UCSD-AML1 (cell line): ENCODE results near the gene HSD17B12.

Experiments
- DNase-seq: peaks from one replicate; lab custom pipeline; 2025; ENCODE audit not compliant: unreplicated experiment; lab: John Stamatoyannopoulos, UW

The HSD17B12 gene

DNA sequence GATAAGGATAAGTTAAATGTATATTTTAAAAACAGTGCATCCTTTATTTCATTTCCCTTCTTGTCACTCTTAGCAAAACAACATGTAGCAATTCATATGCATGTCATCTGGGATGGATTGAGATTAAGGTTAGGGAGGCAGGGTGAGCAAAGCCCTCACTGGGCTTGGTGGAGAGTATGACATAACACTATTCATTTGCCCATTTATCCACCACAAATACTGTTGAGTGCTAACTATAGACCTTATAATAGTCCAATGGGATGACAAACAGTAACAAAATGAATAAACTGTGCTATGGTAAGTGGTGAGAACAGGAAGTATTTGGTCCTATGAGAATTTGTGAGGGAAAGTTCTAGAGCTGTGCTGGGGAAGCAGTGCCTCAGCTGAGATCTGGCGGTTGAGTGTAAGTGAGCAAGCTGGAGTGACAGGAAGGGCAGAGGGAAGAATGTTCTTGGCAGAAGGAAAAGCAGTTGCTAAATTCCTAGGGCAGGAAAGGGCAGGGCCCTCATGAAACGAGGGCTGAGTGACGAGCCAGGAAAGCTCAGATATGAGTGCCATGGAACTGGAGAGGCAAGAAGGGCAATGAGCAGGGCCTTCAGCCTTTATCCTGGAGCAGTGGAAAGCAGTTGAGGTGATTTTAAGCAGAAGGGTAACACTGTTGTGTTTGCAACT is 6.7 kb downstream of the HSD17B12 start:
- DNase-seq, result peak; percentile 42

DNA sequence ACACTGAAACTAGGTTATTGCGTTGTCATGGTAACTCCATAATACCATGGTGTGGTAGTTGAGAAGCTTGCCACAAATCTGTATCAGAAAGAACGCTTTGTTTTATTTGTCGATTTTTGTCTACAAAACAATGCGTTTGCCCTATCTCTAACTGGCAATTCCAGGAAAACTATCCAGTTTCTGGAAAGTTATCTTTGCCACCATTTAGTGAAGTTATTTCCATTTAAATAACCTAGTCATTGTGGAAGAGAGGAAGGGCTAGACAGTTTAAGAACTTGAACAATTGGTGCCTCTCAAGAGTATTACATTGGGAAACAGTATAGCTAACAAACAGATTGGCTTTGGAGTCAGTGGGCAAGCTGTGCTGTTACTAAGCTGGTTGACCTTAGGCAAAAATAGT is 7.9 kb downstream of the HSD17B12 start:
- DNase-seq, result no peak

DNA sequence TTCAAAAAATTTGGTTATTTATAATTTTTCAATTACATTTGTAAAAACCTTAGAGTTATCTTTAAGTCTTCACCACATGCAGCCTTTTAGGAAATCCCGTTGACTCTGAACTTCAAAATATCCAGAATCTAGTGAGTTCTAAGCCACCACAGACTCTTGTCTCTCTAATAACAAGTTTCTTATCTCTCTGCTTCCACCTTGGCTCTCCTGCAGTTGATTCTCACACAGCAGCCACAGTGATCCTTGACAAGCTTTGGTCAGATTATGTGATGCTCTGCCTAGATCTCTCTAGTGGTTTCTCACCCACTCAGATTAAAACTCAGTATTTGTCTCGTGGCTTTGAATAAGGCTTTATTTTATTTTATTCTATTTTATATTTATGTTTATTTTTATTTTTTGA is 8.6 kb downstream of the HSD17B12 start:
- no peak for DNase-seq

DNA sequence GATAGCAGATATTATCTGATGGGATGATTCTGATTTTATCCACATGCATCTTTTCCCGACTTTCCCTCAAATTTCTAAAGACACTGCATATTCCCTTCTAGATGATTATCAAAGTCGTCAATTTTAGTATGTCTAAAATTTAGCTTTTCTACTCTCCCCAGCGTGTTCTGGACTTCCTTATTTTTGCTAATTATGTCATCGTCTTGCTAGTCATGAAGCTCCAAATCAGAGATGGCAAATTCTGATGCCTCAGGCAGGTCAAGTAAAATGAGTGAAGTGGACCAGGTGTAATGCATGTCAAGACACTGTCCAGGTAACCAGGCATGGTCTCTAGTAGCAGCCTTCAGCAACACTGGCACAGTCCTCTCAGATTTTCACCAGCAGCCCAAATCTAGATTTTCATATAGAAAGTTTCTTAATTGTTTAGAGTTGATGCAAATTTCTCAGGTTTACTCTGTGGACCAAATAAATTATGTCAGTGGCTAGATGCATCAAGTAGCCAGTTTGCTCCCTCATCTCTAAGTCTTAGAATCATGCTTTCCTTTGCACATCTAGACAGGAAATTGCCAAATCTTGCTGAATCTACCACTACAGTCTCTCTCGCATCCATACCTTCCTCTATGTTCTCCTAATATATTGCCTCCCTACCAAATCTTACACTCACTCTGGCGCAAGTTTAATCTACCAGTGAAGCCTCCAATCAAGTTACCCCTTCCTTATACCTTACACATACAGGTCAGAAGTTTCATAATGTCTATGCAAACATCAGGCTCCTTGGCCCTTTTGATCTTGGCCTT is 10.6 kb downstream of the HSD17B12 start:
- DNase-seq, result no peak

DNA sequence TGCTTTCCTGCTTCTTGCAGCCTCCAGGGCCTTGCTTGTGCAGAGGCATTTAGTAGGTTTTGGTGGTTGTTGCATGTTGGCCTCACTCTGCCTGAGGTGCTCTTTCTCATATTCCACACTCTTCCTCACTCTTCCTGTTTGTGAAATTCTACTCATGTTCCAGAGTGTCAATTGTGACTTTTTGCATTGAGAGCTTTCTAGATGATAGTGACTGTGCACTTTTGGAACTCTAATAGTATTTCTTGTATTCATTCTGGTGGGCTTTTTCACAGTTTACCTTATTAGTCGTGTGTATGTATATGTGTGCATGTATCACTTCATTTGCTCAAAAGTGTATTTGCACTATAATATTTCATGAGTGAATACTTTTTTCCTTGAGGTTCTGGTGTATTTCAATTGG is 11.3 kb downstream of the HSD17B12 start:
- DNase-seq, result no peak

DNA sequence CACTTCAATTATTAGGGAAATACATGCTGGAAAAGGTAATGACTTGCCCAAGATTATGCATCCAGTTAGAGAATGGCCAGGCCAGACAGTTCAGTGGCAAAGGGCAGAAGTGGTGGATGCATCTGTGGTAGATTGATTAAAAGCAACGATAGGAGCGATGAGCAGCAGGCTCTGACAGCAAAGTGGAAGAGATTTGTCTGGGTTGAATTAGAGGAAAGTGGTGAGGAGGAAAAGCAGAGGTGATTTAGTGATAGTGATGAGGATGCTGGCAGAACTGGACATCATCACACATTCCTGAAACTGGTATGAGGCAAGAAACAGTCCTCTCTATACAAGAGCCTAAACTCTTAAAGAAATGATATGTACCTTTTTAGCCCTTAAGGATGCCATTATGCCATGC is 12.5 kb downstream of the HSD17B12 start:
- no peak for DNase-seq

DNA sequence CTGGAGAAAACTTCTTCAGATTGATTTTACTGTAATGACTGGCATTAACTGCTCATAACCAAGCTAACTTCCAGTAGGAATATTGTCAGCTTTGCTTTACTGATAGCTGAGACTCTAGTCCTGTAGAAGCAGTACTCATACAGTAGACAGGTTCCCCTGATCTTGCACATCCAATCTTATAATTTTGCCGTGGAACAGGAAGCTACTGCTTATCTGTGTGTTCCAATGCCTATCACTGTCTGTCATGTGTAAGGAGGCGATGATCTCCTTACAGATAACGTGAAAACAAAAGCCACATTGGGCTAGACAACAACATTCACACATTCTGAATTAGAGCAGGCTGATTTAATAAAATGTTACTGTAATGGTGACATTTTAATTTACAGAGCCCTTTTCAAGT is 13.2 kb downstream of the HSD17B12 start:
- no peak for DNase-seq

DNA sequence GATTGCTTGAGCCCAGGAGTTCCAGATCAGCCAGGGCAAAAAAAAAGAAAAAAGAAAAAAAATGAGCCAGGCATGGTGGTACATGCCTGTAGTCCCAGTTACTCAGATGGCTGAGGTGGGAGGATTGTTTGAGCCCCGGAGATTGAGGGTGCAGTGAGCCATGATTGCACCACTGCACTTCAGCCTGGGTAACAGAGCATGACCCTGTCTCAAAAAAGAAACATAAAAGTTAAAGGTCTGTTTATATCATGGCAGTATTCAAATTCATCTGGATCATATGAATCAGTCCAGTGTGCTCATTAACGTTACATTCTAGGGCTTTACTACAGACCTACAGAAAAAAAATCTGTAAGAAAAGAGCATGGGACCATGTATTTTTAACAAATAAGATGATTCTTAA is 13.9 kb downstream of the HSD17B12 start:
- no peak for DNase-seq

DNA sequence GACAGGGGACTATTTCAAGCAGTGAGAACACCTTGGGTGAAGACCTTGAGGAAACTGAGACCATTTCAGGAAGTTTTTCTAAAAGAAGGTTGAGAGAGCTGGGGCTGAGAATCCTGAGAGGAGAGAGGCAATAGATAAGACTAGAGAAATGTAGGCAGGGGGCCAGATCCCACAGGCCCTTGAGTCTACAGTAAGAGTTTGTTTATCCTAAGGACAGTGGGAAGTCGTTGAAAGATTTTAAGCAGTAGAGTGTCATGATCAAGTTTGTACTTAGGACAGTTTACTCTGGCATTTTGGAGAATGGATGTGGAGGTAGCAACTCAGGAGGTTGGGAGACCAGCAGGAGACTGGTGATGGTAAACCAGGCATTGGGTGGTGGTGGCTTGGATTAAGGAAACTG is 17.1 kb downstream of the HSD17B12 start:
- no peak for DNase-seq

DNA sequence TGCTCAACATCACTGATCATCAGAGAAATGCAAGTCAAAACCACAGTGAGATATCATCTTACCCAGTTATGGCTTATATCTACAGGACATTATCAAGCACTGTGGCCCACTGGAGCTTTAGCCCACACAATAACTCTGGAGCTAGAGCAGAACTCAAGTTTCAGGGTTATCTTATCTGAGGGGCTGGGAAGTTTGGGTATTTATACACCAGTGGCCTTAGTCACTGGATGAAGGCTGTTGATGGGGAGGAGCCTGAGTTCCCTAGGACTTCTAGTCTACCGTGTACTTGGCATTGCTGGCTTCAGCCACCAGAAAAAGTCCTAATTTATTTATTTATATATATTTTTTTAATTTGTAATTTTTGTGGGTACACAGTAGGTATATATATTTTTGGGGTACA is 19.3 kb downstream of the HSD17B12 start:
- no peak for DNase-seq

DNA sequence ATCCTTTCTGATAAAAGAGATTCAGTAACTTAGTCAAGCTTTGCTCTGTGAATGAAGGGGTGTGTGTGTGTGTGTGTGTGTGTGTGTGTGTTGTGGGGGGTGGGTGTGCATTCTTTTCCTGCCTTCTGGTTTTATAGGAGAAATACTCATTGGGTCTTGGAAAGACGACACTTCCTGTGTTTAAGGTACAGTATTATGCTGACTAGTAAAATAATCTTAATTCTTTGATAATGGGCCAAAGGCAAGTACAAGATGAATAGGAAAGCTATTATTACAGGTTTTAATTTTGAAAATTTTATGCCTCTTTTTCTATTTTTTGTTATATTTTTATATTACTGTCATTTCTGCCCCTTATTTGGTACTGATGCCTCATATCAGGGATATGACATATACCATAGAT is 26.1 kb downstream of the HSD17B12 start:
- no peak for DNase-seq

DNA sequence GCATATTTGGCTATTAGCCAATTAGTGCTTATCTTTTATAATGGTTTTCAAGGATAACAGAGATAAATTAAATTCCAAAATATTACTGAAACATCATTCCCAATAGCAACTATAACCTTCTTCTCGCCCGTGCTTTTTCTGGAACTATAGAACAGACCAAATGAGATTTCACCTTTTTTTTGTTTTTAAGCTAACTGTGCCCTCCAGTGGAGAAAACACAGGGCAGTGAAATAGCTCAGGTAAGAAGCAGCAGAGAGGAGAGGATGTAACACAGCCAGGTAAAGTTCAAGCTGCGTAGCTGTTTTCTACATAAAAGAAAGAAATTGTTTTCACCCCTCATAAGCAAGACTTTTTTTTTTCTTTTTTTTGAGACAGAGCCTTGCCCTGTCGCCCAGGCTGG is 28.2 kb downstream of the HSD17B12 start:
- no peak for DNase-seq

DNA sequence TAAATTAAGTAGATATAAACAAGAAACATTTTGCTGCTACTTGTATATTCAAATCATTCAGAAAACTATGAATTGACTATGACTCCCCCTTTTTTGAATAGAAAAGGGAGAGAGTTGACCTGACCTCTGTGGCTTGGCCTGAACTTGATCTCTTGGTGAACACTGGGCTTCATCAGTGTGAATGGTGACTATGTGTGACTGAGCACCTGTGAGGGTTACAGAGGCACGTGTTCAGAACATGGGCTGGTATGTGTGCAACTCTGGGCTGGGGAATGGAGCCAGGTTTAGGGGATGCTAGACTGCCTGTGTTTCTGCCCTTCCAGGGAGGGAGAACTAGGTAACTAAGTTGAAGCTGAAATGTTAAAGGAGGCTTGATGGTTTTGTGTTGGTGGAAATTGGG is 29.2 kb downstream of the HSD17B12 start:
- DNase-seq, result no peak

DNA sequence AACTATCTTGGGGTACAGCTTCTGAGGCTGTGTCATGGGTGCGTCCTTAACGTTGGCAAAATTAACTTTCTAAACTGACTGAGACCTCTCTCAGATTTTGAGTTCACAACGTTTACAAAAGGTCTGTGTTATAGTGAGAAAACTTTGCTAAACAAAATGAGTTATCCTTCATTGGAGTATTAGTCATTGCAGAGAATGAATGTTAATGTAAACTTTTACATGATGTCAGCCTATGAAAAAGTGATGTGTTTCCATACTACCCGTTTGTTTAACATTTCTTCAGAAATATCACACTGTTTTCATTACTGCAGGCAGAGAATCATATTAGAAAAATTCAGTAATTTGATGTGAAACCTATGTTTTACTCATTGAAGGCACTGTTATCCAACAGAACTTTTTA is 32.1 kb downstream of the HSD17B12 start:
- DNase-seq, result no peak

DNA sequence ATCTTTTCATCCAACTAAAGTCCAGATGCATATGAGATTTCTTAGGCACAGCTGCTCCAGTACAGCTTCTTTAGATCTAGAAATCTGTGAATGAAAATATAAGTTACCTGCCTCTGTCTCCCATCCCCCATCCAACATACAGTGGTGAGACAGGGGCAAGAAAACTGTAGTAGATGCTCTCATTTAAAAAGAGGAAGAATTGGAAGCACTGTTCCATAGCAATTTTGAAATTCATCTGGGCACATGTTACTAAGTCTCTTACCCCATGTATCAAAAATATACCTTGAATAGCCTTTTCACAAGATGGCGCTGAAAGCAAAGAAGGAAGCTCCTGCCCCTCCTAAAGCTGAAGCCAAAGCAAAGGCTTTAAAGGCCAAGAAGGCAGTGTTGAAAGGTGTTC is 37.8 kb downstream of the HSD17B12 start:
- DNase-seq, result no peak

DNA sequence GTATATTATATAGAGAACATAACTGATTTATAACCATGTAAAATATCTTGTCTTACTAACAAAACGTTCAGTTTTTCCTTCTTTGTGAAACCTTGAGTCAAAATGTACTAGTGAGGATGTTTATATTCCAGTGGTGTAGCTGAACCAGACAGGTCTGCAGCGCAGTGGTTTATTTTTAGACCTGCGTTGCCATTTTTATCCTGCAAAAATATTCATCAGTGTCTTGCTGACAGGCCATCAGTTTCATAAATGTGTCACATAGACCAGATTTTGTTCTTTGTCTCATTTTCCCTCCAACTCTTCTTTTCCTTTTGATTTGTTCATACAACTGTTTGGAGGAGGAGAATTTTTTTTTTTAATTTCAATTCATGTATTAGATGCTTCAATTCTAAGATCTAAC is 43.1 kb downstream of the HSD17B12 start:
- DNase-seq, result no peak

DNA sequence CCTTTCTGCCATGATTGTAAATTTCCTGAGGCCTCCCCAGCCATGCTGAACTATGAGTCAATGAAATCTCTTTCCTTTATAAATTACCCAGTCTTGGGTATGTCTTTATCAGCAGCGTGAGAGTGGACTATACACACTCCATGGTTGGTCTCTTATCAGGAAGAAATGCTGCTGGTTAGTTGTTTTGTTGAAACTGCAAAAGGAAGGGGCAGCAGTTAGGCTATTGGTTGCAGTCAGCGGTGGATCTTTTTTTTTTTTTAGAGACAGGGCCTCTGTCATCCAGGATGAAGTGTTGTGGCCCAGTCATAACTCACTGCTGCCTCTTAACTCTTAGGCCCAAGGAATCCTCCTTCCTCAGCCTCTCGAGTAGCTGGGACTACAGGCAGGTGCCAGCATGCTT is 51.7 kb downstream of the HSD17B12 start:
- DNase-seq, result no peak

DNA sequence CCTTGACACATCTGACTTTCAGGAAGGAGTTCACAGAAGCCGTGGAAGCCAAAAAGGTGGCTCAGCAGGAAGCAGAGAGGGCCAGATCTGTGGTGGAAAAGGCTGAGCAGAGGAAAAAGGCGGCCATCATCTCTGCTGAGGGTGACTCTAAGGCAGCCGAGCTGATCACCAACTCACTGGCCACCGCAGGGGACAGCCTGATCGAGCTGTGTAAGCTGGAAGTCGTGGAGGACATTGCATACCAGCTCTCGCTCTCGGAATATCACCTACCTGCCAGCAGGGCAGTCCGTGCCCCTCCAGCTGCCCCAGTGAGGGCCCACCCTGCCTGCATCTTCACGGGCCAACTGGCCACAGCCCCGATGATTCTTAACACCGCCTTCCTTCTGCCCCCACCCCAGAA is 53.7 kb downstream of the HSD17B12 start:
- DNase-seq, result no peak

DNA sequence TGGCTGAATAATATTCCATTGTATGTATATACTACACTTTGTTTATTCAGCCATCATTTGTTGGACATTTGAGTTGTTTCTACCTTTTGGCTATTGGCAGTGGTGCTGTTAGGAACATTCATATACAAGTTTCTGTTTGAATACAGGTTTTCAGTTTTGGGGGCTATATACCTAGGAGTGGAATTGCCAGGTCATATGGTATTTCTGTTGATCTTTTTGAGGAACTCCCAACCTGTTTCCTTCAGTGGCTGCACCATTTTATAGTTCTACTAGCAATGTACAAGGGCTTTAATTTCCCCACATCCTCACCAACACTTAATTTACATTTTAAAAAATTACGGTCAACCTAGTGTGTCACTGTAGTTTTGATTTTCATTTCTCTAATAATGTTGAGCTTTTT is 54.6 kb downstream of the HSD17B12 start:
- no peak for DNase-seq

DNA sequence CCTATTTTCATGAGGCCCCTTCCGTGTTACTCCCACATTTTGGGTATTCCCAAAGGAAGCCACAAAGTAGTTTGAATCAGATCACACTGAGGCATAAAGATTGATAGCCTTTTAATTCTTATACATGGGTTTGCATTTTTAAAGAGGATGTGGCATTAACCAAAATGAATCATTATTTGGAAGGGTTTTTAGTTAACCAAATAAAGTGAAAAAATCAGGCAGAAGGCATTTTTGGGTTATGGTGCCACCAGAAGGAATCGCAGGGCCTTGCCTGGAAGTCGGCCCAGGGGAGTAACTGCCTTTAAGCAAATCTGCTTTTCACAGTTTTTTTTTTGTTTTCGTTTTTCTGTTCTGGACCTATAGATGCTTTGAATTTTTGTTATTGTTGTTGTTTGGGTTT is 55.4 kb downstream of the HSD17B12 start:
- no peak for DNase-seq

DNA sequence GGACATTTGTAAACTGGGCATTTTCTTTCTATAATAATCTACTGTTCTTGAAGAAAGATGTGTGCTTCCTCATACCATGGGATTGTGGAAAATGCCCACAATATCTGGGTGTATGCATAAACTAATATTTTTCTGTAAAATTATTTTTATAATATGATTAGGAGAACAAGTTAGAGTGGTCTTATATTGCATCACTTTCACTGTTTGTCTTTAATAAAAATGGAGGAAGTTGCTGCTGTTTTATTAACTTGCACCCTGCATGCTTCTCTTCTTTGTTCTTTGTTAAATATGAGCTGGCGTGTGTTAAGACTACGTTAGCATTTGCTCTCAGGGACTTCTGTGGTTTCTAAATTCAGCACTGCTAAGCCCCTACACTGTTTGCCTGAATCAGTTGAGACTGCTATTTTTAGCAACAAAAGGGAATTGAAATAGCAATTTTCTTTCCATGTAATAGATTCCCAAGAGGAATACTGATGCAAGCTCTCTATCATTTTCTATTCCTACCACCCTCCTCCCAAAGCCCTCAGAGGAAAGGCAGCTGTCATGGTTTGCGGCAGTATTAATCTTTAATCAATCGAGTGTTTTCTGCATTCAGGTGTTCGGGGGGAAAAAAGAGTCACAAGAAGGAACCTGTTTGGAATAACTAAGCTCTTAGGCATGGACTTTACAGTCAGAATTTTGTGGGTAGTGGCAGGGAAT is 56.1 kb downstream of the HSD17B12 start:
- no peak for DNase-seq

DNA sequence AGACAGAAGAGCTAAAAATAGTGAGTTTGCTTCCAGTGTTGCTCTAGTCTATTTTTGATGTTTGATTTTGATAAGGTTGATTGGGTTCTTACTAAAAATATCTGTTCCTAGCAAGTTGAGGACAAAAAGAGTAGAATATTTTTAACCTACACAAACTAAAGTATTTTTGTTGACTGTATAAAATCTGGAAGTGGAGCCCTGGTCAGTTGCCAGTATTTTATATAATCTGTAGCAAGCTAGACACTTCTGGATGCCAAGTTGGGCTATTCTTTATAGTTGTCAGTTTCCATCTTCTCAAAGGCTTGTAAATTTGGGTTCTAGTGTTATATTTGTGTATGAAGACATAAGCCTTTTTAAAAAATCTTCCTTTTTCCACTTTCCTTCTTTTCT is 56.7 kb downstream of the HSD17B12 start:
- DNase-seq, result no peak
